Tongue (tissue), 2 donors: ENCODE measurements around the gene KCTD7. TPM values are rescaled to one million over a fixed set of nuclear protein-coding genes. Genes with fewer than 3 reads are reported as not detected.
"Not testable (repeated sequence)": the region's sequence is repeated elsewhere in the genome, so short reads cannot be mapped to it uniquely, and the experiment has no call there.

ENCODE experiments used
- DNase-seq: peaks from one replicate; pipeline ENCODE4 v3.0.0-alpha.2; 2015
- total RNA-seq: library from RNA; depleted of rRNA; stranded (reverse); fragments of >200 nt; gene quantifications from one replicate; pipeline ENCODE4 v1.2.3, GENCODE V29; 2014

The KCTD7 gene
- total RNA-seq, 1 donor from 2014 or later: 12.6 TPM

DNA sequence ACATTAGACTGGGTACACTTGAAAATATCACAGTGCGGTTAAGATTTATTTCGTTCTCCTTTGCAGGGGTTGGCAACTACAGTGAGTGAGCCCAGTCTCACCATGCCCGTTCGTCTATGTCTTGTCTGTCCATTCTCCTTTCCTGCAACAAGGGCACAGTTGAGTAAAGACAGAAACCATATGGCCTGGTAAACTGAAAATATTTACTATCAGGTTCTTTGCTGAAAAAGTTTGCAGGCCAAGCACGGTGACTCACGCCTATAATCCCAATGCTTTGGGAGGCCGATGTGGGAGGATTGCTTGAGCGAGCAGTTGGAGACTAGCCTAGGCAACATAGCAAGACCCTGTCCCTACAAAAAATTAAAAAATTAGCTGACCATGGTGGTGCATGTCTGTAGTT lies 11.4 kb upstream of the KCTD7 start:
- no peak for DNase-seq

DNA sequence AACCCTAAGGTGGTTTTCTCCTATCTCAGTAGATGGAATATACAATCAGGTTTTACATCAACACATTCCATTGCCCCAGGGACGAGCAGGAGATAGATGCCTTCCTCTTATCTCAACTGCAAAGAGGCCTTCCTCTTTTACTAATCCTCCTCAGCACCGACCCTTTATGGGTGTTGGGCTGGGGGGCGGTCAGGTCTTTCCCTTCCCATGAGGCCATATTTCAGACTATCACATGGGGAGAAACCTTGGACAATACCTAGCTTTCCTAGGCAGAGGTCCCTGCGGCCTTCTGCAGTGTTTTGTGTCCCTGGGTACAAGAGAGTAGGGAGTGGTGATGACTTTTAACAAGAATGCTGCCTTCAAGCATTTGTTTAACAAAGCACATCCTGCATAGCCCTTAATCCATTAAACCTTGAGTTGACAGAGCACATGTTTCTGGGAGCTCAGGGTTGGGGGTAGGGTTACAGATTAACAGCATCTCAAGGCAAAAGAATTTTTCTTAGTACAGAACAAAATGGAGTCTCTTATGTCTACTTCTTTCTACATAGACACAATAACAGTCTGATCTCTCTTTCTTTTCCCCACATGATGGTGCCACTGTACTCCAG lies 9.2 kb upstream of the KCTD7 start:
- DNase-seq: peak; percentile 25

DNA sequence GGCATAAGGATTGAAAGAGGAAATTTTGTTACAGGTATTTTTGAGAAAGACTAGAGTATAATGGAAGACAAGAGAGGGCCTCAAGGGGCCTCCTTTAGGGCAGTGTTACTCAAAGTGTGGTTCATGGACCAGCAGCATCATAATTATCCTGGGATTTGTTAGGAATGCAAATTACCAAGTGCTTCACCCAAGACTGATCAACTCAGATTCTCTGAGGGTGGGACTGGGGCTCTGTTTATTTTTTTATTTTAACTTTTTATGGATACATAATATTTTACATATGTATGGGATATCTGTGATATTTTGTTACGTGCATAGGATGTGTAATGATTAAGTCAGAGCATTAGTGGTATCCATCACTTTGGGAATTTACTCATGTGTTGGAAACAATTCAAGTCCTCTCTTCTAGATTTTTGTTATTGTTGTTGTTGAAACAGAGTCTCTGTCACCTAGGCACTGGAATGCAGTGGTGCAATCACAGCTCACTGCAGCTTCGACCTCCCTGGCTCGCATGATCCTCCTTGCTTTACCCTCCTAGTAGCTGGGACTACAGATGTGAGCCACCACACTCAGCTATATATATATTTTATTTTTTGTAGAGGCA lies 2.2 kb upstream of the KCTD7 start:
- DNase-seq: no peak

DNA sequence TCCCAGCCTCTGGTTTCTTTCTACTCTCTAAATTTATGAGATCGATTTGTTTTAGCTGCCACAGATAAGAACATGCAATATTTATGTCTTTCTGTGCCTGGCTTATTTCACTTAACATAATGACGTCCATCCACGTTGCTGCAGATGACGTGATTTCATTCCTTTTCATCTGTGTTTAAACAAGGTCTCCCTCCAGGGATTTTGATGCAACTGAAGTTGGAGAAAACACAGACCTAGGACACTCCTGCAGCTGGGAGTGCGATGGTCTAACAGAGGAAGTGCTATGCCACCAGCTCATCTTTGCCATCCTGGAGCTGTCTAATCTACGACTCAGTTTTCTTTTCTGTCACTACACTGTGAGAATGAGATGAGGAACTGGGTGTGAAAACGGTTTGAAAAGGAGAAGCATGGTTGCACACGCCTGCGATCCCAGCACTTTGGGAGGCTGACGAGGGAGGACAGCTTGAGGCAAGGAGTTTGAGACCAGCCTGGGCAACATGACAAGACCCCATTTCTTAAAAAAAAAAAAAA lies 1.5 kb upstream of the KCTD7 start:
- DNase-seq: peak; percentile 59

DNA sequence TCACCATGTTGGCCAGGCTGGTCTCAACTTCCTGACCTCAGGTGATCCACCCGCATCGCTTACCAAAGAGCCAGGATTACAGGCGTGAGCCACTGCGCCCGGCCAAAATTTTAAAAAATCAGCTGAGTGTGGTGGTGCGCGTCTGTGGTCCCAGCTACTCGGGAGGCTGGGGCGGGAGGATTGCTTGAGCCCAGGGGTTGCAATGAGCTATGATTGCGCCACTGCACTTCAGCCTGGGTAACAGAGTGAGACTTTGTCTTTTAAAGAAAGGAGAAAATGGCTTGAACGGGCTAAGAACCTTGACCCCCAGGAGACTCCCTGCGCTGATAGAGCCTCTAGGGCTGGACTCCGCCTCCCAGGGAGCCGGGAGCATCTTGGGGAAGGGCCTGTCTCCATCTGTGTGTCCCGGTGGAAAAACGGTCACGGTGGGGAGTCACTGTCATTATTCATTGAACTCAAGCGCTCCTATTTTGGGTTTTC lies 760 bp upstream of the KCTD7 start:
- DNase-seq: no peak

DNA sequence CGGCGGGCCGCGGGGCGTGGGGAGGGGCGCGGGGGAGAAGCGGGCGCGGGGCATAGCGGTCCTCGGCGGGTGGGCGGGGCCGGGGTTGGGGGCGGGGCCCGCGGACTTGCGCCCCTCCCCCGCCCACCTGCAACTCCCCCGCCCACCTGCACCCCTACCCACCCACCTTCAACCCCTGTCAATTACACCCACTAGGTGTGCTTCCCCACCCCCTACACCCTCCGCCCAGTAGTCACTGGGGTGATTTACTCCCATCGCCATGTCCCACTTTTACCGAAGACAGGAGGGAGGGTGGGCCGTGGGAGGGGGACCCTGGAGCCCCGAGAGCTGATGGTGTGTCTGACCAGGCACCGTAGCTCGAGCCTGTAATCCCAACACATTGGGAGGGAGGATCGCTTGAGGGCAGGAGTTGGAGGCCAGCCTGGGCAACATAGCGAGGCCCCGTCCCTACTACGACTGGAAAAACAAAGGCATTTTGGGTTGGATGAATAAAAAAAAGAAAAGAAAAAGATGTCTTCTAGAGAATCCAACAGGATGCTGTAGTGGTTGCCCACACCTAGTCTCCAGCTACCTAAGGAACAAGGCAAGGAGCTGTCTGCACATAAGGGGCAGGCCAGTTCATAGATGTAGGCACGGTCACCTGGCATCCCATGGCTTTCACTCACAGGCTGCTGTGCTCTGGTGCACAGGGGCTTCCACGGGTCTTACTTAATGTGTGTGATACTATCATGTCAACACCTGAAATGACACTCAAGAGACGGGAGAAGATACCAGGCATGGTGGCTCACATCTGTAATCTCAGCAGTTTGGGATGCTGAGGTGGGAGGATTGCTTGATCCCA lies 761 bp downstream of the KCTD7 start:
- DNase-seq: no peak

DNA sequence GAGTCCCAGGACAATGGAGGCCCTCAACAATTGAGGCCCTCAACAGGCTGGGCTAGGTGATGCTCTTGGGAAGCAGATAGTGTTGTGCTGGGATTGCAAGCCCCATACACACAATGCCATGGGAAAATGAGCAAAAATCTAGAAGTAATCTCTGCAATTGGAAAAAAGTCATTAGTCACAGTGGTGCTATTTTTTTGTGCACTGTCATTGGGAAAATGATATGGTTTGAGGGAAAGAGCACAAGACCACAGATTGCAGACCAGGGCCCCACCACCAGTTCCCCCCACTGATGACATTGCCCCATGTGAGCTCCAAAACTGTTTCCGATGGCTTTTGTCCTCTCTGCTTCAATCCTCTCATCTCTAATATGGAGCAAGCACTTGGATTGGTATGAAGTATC lies 1.9 kb downstream of the KCTD7 start:
- DNase-seq: no peak

DNA sequence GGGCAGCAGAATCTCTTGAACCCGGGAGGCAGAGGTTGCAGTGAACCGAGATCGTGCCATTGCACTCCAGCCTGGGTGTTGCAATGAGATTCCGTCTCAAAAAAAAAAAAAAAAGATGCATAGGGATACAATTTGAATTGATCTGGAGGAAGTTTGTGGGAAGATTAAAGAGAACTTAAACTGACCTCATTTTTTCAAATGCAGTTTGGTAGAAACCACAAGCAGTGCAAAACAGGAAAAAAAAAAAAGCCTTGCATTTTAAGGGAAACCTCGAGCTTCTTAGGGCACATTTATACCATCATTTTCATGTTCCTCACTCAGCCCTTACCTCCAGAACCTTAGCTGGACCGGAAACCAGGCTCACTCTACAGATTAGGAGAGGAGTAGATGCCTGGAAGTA lies 2.8 kb downstream of the KCTD7 start:
- no peak for DNase-seq

DNA sequence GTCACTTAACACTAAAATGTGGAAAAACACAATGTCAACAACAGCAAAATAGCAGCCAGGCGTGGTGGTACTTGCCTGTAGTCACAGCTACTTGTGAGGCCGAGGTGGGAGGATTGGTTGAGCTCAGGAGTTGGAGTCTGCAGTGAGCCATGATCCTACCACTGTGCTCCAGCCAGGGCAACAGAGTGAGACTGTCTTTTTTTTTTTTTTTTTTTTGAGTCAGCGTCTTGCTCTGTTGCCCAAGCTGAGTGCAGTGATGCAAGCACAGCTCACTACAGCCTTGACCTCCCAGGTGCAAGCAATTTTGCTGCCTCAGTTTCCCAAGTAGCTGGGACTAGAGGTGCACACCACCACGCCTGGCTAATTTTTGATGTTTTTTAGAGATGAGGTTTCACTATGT lies 6.1 kb downstream of the KCTD7 start:
- no peak for DNase-seq

DNA sequence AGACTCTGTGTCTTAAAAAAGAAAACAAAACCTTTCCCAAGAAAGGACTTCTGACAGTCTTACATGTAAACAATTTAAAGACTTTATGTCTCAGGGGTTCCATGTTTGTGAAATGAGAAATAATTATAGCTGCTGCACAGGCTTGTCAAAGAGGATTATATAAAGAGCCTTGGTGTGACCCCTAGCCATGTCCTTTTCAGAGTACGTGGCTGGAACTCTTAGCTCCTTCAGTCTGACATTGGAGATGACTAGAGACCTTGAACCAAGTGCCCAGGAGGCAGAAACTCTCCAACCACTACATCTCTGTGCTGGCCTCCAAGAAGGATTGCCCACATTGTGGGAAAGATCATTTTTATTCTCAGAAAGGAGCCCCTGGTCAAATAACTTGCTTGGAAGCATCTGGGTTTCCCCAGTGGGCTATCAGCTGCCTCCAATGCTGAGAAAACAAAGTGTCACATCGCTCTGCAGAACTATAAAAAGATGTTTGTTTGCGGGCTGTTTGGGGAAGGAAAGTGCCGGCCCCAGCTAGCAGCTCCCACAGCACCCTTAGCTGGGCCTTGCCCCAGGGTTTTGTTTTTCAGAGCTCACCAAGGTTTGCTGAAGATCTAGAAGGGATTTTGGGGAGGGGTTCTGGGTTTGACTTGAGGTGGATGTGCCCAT lies 6.8 kb downstream of the KCTD7 start:
- DNase-seq: not testable (repeated sequence)

DNA sequence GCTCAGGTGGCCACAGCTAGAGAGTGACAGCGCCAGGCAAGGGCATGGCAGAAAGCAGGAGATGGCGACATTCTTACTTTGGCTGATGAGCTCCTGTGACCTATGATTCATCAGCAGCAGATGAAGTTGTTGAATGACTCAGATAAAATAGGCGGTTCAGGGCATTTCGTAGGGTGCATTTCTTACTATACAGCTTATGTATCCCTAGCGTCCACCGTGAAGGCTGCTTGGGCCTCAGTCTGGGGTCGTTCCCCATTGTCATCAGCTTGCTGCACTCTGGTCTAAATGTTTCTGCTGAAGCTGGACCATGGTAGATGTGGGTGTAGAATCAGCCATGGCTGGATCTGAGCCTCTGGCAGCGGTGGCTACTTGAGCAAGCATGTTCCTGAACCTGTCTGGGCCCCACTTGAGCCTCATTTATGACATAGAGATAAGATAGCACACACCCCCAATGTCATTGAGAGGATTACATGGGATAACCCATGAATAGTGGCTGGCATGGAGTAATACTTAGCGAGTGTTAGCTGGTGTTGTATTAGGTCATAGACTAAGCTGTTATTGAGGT lies 7.4 kb downstream of the KCTD7 start:
- DNase-seq: not testable (repeated sequence)

DNA sequence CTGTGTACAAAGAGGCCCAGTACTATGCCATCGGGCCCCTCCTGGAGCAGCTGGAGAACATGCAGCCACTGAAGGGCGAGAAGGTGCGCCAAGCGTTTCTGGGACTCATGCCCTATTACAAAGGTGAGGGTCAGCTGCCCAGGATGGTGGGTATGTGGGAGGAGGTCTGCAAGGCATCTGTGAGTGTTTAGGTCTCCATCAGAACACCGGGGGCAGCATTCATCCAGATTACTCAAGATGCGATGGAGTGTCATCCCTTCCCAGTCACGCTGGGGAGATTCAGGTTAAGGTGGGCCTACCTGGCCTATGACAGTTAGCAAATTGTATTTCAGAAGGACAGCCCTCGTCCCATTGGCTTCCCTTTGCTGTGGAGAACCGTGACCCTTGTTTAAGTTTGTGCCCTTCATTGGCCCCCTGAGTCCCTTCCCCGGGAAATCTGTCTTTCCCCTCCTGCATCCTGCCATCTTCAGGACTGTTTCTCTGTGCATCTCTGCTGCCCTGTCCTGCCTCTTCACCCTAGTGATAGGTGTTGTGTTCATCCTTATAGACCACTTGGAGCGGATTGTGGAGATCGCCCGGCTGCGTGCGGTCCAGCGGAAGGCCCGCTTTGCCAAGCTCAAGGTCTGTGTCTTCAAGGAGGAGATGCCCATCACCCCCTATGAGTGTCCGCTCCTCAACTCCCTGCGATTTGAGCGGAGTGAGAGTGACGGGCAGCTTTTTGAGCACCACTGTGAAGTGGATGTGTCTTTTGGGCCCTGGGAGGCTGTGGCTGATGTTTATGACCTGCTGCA lies 9.8 kb downstream of the KCTD7 start:
- no peak for DNase-seq

DNA sequence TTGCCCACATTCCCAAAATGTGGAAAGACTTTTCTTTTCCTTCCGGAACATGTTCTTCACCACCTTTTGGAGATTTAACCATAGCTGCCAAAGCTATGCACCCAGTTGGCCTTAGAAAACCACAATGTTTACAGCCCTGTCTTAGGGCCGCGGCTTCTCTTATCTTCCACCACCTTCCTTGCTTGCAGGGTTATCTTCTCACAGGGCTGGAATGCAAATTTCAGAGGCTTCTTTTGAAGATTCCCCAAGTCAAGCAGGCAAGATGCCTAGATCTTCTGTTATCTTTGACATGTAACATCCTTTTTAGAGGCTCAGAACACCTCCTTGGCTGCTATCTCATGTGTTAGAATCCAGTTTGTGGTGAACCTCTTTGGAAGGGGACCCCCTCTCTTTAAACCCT lies 11.1 kb downstream of the KCTD7 start:
- no peak for DNase-seq

DNA sequence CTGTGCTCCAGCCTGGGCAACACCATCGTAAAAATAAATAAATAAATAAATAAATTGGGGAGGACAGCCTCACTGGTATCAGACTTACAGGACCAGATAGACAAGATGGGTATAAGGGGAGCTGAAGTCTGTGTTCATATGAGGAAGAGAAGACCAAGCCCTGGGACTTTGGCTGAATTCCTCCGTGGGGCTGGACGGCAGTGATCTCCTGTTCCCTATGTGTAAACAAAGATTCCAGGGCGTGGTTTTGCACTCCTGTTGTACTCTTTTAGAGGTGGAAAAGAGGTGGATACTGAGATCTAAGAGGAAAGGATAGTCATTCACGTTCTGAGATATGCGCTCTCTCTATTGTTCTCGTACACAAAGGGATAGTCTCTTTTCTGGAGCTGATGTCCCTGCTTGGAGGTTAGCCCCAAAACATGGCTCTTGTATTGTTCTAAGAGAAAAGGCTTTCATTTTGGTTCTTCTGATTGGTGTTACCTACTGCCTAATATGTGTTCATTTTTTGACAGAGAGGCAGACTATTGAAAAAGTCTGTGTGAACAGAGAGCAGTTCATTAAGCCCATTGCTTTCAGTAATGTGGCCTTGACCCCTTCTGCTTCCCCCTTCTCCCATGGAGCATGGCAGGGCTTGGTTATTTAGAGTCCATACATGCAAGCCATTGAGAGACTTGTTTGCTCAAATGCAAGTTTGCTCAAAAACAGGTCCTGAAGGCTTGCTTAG lies 12.3 kb downstream of the KCTD7 start:
- no peak for DNase-seq

DNA sequence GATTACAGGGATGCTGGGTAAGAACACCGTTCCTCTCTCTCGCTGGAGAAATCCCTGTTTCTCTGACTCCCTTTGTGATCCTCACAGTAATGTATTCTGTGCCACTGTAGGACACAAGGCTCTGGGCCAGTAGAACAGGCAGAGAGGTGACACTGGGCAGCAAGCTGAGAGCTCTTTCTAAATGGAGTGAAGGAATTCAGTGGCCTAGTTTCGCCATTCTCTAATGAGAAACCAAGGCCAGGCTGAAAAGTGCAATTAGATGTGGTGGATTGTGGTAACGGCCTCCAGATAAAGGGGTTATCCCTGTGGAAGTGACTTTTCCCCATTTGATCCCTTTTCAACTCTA lies 12.8 kb downstream of the KCTD7 start:
- no peak for DNase-seq

DNA sequence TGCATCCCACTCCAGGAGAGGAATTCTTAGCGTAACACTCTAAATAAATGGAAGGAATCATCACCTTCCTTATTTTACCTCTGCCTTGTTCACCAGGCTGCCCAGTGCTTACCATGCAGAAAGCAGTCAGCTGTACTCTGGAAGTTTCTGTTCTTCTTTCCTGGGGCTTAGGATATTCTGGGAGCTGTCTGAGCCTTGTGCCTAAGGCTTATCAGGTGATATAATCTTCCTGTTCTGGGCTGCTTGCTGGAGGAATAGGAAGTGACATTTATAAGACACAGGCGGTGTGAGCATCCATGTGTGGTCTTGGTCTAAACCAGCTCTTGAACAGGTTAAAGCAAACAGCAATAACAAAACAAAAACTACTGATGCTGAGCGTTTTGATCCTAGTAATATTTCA lies 13.5 kb downstream of the KCTD7 start:
- no peak for DNase-seq

DNA sequence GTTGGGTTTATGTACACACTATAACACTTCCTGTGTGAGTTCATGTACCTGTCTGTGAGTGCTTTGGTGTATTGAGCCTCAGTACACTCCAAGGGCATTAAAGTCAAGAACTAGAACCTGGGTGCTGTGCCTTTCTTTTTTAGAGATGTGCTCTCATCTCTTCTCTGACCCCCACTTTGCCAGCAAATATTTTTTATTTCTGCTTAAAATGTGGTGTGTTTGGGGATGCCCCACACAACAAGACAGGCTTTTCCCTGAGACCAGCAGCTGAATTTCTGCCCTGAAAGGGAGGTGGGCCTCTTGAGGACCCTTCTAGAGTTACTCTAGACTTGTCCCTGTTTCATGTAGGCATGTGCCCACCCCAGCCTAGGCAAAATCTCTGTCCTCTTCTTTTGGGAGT lies 14.3 kb downstream of the KCTD7 start:
- DNase-seq: no peak

DNA sequence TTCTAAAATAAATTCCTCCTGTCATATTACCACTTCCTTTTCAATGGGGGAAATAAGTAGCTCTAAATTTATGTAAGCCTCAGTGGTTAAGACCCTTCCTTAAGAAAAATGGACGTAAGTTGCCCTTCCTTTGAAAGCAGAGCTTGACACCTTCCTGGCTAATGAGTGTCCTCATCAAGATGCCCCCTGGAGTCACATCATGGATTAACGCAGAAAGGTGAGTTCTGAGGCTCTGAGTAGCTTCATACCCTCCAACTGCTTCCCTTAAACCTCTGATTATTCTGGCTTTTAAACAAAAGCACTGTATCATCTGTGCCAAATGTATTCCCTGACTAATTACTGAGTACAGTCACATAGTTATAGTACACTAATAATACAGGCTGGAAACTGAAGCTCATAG lies 14.7 kb downstream of the KCTD7 start:
- no peak for DNase-seq

DNA sequence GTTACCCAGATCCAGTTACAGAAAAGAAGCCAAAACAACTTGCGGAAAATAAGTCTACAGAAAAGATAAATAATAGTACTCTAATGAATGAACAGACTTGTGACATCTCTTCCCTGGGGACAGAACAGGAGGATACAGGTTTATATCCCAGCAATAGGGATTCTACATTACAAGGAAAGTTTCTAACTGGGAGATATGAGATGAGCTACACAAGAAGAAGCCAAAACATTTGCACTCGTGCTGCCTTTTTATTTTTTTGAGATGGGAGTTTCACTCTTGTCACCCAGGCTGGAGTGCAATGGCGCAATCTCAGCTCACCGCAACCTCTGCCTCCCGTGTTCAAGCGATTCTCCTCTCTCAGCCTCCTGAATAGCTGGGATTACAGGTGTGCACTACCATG lies 22.3 kb downstream of the KCTD7 start:
- not testable (repeated sequence) for DNase-seq

DNA sequence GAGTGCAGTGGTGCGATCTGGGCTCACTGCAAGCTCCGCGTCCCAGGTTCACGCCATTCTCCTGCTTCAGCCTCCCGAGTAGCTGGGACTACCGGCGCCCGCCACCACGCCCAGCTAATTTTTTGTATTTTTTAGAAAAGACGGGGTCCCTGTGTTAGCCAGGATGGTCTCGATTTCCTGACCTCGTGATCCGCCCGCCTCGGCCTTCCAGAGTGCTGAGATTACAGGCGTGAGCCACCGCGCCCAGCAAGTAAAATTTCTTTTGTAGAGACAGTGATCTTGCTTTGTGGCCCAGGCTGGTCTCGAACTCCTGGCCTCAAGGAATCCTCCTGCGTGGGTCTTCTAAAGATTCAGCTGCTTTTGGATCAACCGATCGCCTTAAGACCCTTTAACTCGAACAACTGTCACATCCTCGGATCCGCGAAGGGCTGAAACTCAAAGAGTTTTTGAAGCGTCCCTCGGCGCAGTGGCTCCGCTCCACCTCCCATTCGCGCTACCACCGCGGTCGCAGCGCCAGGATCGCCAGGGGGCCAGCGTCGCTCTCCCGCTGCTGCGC lies 25.1 kb downstream of the KCTD7 start:
- DNase-seq: not testable (repeated sequence)
